SKM-1 treated with dmso at 0.1 percent for 144 hours (cell line): ENCODE results near the gene IL17C.

Experiments
- DNase-seq: peaks from one replicate; lab custom pipeline; 2025; ENCODE audit not compliant: unreplicated experiment; lab: John Stamatoyannopoulos, UW

Gene IL17C

DNA sequence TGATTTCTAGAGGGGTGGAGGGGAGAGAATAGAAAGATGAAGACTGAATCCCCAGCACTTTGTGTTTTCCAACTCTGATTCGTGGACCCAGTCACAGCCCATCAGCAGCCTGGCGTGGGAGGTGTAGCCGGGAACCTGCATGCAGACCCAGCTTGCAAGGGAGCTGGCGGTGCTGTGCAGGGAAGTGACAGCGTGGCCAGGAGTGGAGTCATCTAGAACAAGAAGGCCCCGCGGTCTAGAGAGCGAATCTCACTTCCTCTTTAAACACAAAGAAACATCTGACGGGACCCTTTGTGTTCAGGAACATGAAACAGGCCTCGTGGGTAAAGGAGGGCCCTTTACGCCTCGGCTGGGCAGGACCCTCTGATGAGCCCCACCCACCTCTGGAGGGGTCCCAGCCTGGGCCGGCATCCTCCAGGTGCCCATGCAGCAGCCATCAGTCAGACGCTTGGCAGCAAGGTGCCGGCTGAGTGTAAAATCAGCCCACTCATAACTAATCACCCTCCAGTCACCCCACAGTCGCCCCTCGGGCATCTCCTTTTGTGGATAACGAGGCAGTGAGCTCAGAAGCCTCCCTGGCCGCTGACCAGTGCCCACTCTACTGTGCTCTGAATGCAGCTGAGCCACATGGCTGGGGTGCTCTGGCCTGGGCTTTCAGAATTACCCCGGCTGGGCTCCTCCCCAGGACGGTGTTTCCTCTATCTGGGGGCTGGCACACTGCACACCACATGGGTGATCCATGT is 43.5 kb downstream of the IL17C start:
- DNase-seq, result peak; percentile 94

DNA sequence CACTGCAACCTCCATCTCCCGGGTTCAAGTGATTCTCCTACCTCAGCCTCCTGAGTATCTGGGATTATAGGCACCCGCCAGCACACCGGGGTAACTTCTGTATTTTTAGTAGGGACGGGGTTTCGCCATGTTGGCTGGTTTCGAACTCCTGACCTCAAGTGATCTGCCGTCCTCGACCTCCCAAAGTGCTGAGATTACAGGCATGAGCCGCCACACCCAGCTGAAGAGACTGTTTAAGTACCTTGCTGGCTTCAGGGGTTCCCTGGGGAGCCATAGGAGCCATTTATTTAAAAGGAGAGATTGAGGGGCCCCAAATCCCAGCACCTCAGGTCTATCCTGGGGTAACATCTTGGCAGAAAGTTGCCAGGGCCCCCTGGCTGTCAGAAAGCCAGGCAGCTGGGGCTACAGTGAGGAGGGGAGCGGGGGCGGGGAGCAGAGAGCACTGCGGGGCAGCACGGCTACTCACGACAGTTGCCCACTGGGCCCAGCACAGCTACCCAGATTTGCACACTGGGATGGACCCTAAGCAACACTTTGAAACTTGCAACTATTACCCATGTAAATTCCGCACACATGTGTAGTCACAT is 46.3 kb downstream of the IL17C start:
- no peak for DNase-seq

DNA sequence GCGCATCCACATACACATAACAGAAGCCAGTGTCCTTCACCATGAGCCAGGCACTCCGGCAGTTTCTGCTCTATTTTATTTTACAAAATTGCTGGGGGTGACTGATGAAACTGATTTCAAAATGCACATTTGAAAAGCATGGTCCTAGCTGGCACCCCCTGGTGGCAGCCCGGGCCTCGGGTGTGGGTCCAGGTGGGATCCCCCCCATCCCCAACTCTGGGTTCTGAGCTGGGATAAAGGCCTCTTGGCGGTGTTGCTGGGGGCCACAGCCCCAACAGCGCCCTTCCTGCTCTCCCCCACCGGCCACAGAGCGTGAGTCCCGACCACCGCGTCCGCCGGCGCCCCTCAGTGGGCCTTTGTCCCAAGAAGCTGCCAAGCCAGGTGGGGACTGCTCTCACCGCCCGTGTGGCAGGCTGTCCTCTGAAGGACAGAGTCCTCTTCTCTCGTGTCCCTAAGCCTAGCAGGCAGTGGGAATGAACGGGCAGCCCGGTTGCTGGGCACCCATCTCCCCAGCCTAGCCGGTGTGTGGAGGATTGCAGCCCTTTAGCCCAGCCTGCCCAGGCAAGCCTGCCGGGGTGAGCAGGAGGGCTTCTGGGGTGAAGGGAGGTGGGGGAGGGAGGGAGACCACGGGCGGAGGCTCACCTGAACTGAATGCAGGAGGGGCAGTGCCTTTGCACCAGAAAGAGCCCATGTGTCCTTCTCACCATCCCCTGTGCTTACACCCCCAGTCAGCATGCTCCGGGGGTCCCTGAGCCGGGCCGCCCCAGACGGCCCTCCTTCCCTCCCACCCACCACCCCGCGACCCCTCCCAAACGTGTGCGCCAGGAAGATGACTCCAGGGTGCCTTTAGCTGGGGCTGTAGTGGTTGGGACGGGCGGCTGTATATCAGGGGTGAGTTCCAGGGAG is 47.0 kb downstream of the IL17C start:
- DNase-seq, result peak; percentile 50

DNA sequence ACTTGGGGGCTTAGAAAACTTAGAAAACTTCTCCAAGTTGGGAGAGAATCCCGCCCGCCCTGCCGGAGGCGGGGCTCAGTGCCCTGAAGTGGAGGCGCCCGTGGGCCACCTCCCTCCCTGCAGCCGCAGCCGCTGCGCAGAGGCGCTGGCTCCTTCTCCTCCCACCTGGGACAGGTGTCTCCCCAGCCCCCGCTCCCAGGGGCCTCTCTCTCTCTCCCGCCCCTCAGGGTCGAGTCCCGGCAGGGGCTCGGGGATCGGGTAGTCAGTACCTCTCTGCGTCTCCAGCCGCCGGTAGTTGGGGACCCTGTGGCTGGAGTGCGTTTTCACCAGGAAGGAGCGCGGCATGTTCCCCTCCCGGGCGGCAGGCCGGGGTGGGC is 47.7 kb downstream of the IL17C start:
- DNase-seq, result no peak

DNA sequence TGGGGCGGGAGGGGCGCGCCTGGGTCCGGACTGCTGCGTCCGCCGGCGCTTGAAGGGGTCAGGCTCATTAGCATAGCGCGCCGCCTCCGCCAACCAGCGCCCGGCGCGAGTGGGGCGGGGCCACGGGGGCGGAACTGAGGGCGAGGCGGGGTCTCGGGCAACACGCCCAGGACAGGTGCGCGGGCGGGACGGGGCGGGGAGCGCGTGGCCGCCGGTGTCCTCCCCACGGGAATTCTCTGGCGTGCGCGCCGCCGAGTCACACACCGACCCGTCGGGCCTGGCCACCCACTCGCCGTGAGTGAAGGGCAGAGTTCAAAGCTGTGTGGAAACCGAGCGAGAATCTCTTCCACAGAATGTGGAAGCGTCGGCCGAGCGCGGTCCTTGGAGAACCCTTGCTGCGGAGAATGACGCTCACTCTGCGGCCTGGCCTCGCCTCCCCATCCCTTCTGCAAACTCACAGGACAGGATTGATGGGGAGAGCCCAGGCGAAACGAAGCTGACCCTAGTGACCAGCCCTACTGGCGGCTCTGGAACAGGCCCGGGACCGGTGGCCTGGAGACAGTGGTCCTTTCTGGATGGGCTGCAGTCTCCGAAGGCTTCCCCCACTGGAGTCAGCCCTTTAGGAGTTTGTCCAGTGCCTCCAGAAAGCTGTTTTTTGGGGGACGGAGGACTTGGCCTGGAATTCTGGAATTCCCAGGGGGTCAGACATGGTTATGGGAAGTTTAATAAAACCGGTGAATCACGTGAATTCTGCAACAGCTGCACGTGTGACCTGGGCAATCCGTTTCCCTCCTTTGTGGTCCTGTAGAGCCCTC is 48.3 kb downstream of the IL17C start, which contains the start of gene SNAI3:
Gene SNAI3 (minus strand): TSS at position 69 of the 815 bp plus-strand sequence. CDS start 101 bp downstream, outside the sequence.
- DNase-seq, result peak; percentile 69

DNA sequence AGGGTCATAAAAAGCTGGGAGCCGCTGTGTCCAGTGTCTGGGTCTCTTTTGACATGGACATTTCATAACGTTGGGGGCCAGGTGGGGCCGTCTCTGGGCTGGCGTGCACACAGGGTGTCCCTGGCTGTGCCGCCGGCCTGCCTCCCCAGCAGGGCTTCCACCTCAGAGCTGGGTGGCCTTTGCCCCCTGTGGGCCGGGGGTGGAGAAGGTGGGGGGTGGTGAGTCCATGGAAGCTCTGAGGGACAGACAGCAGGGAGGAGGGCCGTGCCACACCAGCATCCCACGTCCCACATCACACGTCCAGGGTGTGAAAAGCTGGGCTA is 48.8 kb downstream of the IL17C start:
- DNase-seq, result no peak

DNA sequence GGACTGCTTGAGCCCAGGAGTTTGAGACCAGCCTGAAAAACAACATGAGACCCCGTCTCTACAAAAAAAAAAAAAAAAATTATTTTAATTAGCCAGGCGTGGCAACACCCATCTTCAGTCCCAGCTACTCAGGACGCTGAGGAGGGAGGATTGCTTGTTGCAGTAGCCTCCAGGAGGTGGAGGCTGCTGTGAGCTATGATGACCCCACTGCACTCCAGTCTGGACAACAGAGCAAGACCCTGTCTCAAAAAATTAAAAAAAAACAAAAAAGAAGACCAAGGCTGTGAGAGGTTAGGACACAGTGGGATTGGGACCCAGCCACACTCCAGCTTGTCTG is 49.3 kb downstream of the IL17C start:
- DNase-seq, result no peak

DNA sequence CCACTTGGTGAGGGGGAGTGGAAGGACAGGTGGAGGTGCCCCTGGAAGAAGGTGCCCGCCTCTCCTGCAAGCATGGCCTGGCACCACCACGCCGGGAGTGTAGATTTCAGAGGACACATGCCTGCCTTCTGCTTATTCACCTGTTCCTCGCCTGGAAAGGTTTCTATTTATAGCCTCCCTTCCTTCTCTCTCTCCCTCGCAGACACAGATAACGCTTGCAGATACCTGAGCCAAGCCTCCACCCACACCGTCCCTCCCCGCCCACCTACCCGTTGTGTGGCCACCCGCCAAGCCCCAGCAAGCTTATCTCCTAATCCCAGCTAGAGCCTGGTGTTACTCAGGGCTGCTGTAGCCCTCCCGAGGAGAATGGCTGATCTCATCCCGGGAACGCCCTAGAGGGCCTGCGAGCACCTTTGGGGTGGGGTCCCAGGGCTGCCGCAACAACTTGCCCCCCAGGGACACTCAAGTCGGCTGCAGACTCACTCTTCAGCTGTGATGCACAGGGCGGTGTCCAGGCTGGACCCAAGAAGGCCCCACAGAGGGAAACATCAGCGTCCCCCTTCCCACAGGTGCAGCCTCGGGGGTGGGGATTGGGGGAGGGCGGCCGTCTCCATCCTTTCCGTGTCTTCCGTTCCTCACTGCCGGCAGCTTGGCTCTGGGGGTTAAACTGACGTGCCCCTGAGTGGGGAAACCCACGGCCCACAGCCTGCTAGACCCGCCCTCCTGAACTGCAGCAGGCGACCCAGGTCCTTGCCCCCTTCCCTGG is 49.8 kb downstream of the IL17C start:
- no peak for DNase-seq
